HG03378 (cell line): Measurements from ENCODE around the gene YAF2.

Experiments used
- ATAC-seq: cut with Tn5 transposase; IDR thresholded peaks from one replicate; pipeline ENCODE4 v1.9.1; 2021; ENCODE audit warnings: mild to moderate bottlenecking, moderate library complexity; ENCODE audit not compliant: unreplicated experiment

YAF2 gene

GRCh38 chr12:42238240-42239140 lies at the start of gene YAF2:
Gene YAF2 (minus strand): TSS chr12:42238248. CDS start chr12:42238180, 68 bp downstream.
- peak; percentile 68 for ATAC-seq

- ATAC-seq, result no peak
These were observed 48.7 kb upstream of the YAF2 start for GRCh38 chr12:42286741-42287140.

GRCh38 chr12:42285431-42285830 lies 47.4 kb upstream of the YAF2 start:
- no peak for ATAC-seq

- no peak for ATAC-seq
These were observed 46.8 kb upstream of the YAF2 start for GRCh38 chr12:42284876-42285275.

GRCh38 chr12:42284157-42284556 lies 46.1 kb upstream of the YAF2 start:
- no peak for ATAC-seq

GRCh38 chr12:42283739-42284138 lies 45.7 kb upstream of the YAF2 start:
- ATAC-seq, result no peak

GRCh38 chr12:42282294-42282693 lies 44.2 kb upstream of the YAF2 start:
- no peak for ATAC-seq

- ATAC-seq, result no peak
These were observed 43.8 kb upstream of the YAF2 start for GRCh38 chr12:42281844-42282243.

GRCh38 chr12:42281278-42281677 lies 43.2 kb upstream of the YAF2 start:
- no peak for ATAC-seq

GRCh38 chr12:42278128-42278510 lies 40.1 kb upstream of the YAF2 start:
- ATAC-seq, result no peak

- no peak for ATAC-seq
These were observed 39.5 kb upstream of the YAF2 start for GRCh38 chr12:42277396-42278127.

GRCh38 chr12:42275499-42275898 lies 37.5 kb upstream of the YAF2 start:
- no peak for ATAC-seq

GRCh38 chr12:42273706-42274105 lies 35.7 kb upstream of the YAF2 start:
- ATAC-seq, result no peak

- no peak for ATAC-seq
These were observed 32.5 kb upstream of the YAF2 start for GRCh38 chr12:42270596-42270995.

GRCh38 chr12:42267413-42268190 lies 29.6 kb upstream of the YAF2 start:
- ATAC-seq, result no peak

GRCh38 chr12:42266579-42267230 lies 28.7 kb upstream of the YAF2 start:
- no peak for ATAC-seq

- ATAC-seq, result no peak
These were observed 24.2 kb upstream of the YAF2 start for GRCh38 chr12:42262271-42262670.

- ATAC-seq, result no peak
These were observed 23.7 kb upstream of the YAF2 start for GRCh38 chr12:42261708-42262107.

- no peak for ATAC-seq
These were observed 22.5 kb upstream of the YAF2 start for GRCh38 chr12:42260518-42260917.

GRCh38 chr12:42259699-42260098 lies 21.7 kb upstream of the YAF2 start:
- no peak for ATAC-seq

- ATAC-seq, result no peak
These were observed 17.8 kb upstream of the YAF2 start for GRCh38 chr12:42255866-42256261.
